ENCODE results near the gene TMEM176B. TPM values are rescaled to one million over a fixed set of nuclear protein-coding genes. Genes with fewer than 3 reads are reported as not detected.

The TMEM176B gene
- total RNA-seq, 6 experiments from 2014 or later, result 711 to 1,315 (median 795) TPM

GRCh38 chr7:150769768-150770167, 30.4 kb downstream of the TMEM176B start:
- ATAC-seq (peak; percentile 68 to 88 (median 77)), DNase-seq (peak in 2 of 3 donors; percentile 70 to 81)
- Histone ChIP-seq H3K36me3 (no peaks in the 10 kb centered on the region), H3K27me3 (no peaks in the 10 kb centered on the region), H3K4me1 (peaks cover 0 to 49% (median 23%) of the 10 kb centered on the region in 4 donors), H3K4me3 (peak overlapping the region in 2 of 3 donors; percentile 19), H3K27ac (peak overlapping the region; percentile 39 to 88 (median 41)), H3K9me3 (no peaks in the 10 kb centered on the region)
- peak; percentile 6 to 51 (median 24) for TF ChIP-seq CTCF (IDR thresholded peaks at IDR 0.05)
- no peak for TF ChIP-seq POLR2A (IDR thresholded peaks at IDR 0.05)
- intact Hi-C loops (cut with DNase I), result no loop called here
- 21% methylated on average over 4 of the region's 4 CpGs for WGBS (ENCODE audit: insufficient coverage, low coverage, low lambda C conversion rate, missing lambda C conversion rate)

- H3K27ac ChIP-seq, result peak overlapping the region; percentile 28 to 91 (median 88)
- intact Hi-C loops (cut with DNase I), result no loop called here
Measured at GRCh38 chr7:150766334-150766709, 33.8 kb downstream of the TMEM176B start.

GRCh38 chr7:150759479-150759878, 40.7 kb downstream of the TMEM176B start:
- TF ChIP-seq POLR2A (IDR thresholded peaks at IDR 0.05) (no peak), CTCF (IDR thresholded peaks at IDR 0.05) (no peak)
- ATAC-seq (no peak), DNase-seq (no peak)
- Histone ChIP-seq H3K36me3 (no peaks in the 10 kb centered on the region), H3K4me1 (peaks cover 0 to 15% (median 4%) of the 10 kb centered on the region in 4 donors), H3K27ac (no peak overlapping the region), H3K27me3 (no peaks in the 10 kb centered on the region), H3K9me3 (no peaks in the 10 kb centered on the region), H3K4me3 (no peak overlapping the region)
- 75% methylated on average over 1 of the region's 1 CpG for WGBS (ENCODE audit: insufficient coverage, low coverage, low lambda C conversion rate, missing lambda C conversion rate)
- intact Hi-C loops (cut with DNase I), result no loop called here

More at GRCh38 chr7:150766334-150766709, 33.8 kb downstream of the TMEM176B start:
- H3K4me1 ChIP-seq, result peaks cover 0 to 67% (median 28%) of the 10 kb centered on the region in 4 donors
- ATAC-seq (peak; percentile 10 to 66 (median 51)), DNase-seq (no peak)
- no peak for TF ChIP-seq CTCF (IDR thresholded peaks at IDR 0.05)
- no peaks in the 10 kb centered on the region for H3K27me3 ChIP-seq
- no peaks in the 10 kb centered on the region for H3K9me3 ChIP-seq
- no peaks in the 10 kb centered on the region for H3K36me3 ChIP-seq
- no peak overlapping the region for H3K4me3 ChIP-seq

GRCh38 chr7:150756858-150757257, 43.3 kb downstream of the TMEM176B start:
- intact Hi-C loops (cut with DNase I), result no loop called here
- no peak overlapping the region for H3K4me3 ChIP-seq
- 12% methylated on average over 1 of the region's 1 CpG for WGBS (ENCODE audit: insufficient coverage, low coverage, low lambda C conversion rate, missing lambda C conversion rate)
- no peak overlapping the region for H3K27ac ChIP-seq
- no peaks in the 10 kb centered on the region for H3K27me3 ChIP-seq
- H3K36me3 ChIP-seq, result no peaks in the 10 kb centered on the region
- no peaks in the 10 kb centered on the region for H3K9me3 ChIP-seq
- TF ChIP-seq CTCF (IDR thresholded peaks at IDR 0.05) (peak; percentile 49 to 60 (median 56)), POLR2A (IDR thresholded peaks at IDR 0.05) (no peak)
- DNase-seq (no peak), ATAC-seq (peak; percentile 51 to 76 (median 66))
- H3K4me1 ChIP-seq, result peaks cover 0 to 4% (median 0%) of the 10 kb centered on the region in 4 donors

- no peak for TF ChIP-seq CTCF (IDR thresholded peaks at IDR 0.05)
- no peak for TF ChIP-seq POLR2A (IDR thresholded peaks at IDR 0.05)
- 78% methylated on average over 1 of the region's 3 CpGs for WGBS (ENCODE audit: insufficient coverage, low coverage, low lambda C conversion rate, missing lambda C conversion rate)
Measured at GRCh38 chr7:150756166-150756565, 44.0 kb downstream of the TMEM176B start.

More at GRCh38 chr7:150756166-150756565, 44.0 kb downstream of the TMEM176B start:
- H3K4me1 ChIP-seq, result peaks cover 0 to 9% (median 0%) of the 10 kb centered on the region in 4 donors
- no peaks in the 10 kb centered on the region for H3K27me3 ChIP-seq
- DNase-seq (no peak), ATAC-seq (no peak)
- peak overlapping the region in 1 of 3 donors; percentile 29 for H3K27ac ChIP-seq
- H3K9me3 ChIP-seq, result no peaks in the 10 kb centered on the region
- intact Hi-C loops (cut with DNase I), result no loop called here
- H3K36me3 ChIP-seq, result no peaks in the 10 kb centered on the region
- H3K4me3 ChIP-seq, result no peak overlapping the region
